Activated T-helper 9 cell treated with anti-CD3 and anti-CD28 coated beads, Interleukin-2, amount 50 U/mL, for 16 hours (primary cell): Measurements from ENCODE around the gene GBE1.

Experiments
- DNase-seq: peaks from one replicate; pipeline ENCODE4 v3.0.0-alpha.2; 2020; ENCODE audit warnings: low read depth

The GBE1 gene

DNA sequence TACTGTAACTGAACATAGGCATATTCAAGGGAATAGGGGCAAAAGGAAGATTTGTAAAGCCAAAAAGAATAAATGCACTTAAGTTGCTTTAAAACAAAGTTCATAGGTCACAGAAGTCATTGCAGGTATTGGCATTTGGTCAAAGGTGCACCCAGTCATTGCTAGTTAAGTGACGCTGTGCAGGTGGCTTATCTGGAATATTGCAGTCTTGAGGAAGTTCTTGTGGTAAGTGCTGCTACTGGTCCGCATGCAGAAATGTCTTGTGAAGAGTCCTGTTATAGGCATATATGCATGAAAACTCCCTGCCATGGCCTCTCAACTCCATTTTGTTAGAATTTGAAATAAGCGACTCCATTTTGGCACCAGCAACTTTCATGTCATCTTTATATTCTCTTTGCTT, 293.1 kb downstream of the GBE1 start:
- no peak for DNase-seq

DNA sequence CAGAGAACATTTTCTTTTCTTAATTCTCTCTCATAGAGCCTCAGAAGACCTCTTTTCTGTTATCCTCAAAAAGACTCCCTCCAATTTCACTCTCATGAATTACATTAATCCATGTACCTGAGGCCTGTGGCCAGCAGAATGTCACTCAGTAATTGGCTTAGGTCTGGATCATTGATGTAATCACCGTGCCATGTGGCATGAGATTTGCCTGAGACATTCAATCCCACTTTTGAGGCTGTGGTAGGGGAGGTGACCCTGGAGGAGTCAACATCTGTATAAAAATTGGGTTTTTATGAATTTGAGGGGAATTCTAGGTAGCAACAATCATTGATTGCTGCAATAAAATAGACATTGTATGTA, 295.3 kb downstream of the GBE1 start:
- no peak for DNase-seq

DNA sequence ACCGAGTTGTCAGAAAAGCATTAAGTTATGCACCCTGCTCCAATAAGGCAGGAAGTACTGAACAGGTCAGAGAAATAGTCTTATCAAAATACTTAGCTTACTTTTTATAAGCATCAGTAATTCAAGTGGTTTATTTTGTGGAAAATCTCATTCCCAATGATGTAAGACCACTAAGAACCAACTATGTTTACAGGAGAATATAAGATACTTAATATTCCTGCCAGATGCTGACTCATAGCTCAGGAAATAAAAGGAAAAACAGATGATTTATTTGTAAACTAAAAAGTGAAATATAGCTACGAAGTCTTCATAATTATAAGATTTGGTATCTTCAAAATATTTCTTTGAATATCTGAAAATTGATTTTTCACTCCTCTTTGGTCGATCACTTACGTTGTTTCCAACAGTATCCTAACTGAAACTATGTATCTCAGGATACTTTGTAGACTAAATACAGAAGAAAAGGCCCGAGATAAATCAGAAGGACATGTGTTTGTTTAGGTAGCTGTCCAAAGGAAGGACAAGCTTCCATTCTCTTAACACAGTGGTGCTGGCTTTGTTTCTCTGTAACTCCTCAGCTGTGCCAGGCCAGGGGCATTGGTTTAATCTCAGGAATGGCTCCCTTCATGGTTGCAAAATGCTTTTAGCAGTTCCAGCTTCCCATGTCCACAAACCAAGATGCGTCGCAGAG, 295.8 kb downstream of the GBE1 start:
- DNase-seq: no peak

DNA sequence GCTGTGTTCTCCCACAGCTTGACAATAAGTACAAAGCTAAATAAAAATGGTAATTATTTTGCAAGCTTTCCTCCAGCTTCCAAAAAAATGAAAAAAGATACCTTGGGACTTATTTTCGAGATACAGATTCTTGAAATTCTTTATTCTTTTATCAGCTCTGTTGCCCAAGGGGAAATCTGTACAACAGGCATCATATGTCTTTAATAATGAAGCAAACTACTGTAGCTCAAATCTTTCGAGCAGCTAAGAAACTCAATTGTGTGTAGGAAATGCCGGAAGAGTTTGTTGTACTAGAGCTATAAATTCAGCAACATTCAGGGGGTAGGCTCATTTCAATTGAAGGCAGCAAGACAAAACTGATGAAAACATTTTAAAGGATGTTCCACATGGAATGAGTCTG, 297.7 kb downstream of the GBE1 start:
- DNase-seq: no peak

DNA sequence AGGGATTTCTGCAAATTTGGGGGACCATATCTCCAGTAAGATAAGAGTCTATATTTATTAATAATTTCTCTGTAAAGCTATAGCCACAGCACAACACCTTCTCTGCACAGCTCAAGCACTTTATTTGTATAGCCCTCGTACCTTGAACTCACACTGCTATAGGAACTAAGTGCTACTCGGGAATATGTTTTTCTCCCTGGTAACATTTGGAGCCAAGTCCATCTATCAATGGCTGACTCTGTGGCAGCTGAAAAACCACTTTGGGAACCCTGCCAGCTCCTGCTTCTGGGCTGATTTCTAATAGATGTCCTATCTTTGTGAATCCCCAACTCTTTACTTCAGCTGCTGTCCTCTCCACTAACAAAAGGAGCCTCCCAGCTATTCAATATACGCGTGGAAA, 298.5 kb downstream of the GBE1 start:
- no peak for DNase-seq

DNA sequence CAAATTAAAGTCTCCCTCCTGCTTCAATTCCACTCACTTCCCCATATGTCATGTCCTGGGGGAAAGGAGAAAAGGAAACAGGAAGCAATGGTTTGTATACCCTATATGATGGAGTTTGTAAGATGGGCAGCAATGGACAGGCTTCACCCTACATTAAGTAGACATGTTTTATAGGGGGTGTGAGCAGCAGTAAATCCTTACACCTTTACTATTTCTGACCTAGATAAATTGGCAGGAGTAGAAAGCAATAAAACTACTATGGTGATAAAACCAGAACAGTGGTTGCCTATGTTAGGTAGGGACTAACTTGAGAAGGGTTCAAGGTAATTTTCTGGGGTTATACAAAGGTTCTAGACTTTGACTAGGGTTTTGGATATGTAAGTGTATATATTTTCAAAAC, 301.7 kb downstream of the GBE1 start:
- no peak for DNase-seq

DNA sequence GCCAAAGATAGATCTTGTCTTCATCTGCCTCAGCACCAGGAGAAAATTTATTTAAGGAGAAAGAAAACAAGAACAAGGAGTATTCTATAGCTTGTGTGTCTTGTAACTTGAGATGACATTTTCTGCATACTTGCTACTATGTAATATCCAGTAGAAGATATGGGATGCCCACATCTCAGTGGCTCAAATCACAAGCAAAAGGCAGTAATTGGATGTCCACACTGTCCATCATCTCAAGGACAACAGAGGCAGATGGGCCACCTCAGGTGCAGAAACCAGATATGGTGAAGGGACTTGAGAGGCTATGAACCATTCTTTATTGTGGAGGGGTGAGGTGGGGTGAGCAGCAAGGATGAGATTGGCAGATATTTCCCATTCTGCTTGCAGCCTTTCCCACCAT, 309.0 kb downstream of the GBE1 start:
- DNase-seq: no peak

DNA sequence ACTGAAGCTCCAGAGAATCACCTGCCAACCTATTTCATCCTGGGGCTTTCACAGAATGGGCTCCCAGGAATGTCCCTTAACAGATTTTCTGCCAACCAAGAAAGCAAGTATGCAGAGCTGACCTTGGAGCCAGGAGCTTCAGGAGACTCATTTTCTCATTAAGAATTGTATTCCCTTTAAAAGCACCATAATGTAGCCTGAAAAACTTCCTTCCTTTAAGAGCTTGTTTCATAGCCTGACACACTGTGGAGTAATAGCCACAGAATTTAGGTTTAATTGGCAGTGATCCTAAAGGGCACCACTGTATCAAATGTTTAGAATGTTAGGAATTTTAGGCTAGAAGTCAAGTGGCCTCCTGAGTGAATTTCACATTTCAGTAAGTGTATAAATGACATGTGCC, 309.8 kb downstream of the GBE1 start:
- no peak for DNase-seq

DNA sequence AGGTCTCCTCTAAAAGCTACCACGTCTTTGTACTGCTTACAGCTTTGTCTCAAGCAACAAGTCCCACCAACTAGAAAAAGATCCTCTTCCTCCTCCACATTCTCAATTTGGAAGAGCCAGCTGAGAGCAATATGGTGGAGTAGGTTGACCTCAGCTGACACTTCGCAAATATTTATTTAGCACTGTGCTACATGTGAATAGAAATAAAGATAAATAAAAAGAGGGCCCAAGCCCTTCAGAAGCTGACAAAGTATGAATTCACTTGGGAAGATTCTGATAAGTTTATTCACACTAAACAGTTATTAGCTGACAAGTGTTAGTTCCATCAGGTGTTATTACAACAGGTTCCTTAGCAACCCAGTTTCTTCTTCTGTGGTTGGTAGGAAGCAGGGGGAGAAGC, 310.3 kb downstream of the GBE1 start:
- no peak for DNase-seq

DNA sequence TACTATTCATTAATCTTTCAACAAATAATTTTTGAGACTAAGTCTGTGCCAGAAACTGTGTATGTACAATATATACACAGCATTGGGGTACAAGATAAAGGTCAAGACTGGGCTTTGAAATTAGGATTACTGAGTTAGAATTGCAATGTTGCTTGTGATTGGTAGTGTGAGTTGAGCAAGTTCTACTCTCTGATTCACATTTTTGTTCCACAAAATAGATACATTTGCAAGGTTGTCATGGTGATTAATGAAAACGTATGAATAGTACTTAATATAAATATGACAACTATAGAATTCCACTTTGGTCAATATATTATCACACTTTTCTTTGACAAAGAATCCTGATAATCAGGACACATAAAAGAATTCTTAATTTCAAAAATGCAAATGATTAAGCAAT, 314.6 kb downstream of the GBE1 start:
- no peak for DNase-seq

DNA sequence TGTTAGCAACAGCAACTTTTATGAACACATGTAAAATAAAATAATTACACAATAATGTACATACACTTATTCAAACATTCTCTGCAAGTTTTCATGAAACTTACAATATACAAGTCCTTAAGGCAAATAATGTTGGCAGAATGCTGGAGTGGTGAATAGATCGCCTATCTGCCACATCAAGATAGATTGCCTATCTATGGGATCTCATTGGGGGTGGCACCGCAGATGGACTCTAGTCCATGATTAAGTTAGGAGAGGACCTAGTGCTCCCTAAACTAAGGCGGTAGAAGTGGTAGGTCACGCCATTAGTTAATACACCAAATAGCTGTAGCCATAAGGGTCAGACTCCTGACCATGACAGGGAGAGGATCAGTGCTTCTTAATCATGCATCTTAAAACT, 315.7 kb downstream of the GBE1 start:
- no peak for DNase-seq

DNA sequence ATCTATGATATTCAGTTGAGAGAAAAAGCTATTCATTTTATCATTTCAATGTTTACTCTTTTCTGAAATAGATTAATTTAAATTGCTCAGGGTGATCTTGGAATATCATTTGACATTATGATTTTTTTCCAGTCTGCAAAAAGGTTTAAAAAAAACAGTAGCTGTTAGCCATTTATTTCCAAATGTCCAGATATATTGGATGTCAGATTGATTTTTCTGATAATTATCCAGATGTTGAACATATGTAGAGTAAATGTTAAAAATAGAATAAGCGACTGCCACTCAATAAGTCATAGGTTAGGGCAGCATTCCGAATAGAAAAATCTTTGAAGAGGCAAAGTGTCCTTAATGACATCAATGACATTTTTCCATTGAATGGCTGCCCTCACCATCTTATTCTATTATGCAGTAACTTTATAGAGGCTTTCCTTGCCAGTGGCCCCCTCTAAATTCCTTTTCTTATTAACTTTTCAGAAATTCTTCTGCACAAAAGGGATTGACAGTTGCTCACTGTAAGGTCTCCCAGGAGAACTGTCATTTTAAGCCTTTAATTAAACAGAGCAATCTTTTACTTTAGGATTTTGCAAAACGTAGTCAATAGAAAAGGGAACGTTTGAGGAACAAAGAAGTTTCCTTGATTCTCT, 316.5 kb downstream of the GBE1 start:
- DNase-seq: no peak

DNA sequence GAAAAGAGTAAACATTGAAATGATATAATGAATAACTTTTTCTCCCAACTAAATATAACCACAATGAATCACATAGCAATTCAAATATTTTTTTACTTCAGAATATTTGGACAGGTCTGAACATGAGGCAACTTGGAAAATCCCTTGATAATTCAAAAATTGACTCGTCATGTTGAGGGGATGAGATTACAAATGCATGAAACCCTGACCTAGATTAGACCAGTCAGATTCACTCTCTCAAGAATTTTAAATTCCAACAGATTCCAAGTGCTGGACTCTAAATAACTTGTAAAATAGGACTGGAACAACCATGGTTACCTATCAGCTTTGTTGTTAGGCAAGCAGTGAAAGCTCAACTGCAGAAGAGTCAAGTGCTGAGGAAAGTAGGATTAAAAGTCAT, 317.5 kb downstream of the GBE1 start:
- DNase-seq: no peak

DNA sequence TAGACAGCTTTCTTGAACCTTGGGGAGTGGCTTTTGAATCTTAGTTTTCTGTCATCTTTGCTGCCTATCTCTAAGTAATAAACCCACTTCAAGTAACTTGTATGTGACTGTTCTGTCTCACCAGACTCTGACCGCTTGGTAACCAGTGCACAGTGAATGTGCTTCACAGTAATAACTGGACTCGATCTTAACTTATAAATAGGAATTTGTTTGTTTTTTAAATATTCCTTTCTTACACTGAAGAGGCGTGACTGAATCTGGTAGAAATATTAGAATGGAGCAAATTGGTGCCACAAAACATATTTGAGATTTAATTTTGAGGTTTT, 318.0 kb downstream of the GBE1 start:
- no peak for DNase-seq

DNA sequence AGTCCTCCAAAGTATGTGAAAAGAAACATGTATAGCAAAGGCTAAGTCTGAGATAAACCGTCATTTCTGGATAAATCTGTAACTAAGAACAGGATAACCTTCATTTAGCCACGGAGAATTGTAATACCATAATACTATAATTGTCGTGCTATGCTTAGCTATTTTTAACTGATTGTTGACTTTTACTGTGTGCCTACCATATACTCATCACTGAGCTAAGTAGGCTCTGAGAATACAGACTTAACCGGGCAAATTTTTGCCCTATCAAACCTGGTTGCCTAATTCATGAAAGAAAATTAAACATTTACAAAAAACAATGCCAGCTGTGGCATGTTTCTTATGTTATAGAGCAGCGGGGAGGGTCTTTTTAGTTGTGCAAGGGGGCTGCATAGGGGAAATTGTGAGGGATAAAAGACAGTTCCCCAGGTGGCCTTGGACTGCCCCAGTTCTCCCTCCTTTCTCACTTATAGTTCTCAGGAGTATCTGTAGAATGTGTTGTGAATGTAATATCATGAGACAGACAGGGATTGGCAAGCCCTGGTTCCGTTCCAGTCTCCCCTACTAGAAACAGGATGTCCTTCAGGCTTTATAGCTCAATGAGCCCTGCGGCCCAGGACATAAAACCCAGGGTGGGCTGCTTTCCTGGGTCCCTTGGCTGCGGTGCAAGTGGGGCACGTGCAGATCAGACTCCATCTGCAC, 318.5 kb downstream of the GBE1 start:
- no peak for DNase-seq

DNA sequence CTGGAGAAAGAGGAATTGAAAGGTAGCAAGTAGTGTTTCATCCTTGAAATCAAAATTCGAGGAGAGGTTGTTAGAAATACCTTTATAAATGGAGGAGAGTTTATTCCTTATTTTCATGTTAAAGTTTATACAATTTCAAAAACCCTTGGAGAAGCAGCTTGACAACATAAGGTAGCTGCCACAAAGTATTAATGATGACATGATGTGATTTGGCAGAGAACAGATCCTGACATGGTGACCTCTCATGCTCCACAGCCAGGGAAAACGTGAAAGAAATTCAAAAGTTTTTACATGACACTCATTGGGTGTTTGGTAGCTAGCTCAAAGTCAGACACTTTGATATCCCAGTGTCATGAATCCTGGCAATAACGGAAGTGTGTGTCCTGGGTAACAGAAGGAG, 320.8 kb downstream of the GBE1 start:
- DNase-seq: no peak
